22Rv1 (cell line): ENCODE results near the gene PEAK1.
A peak's percentile ranks its signal among the peaks of the same experiment; 100 is the strongest.

ENCODE experiments used
- H3K27ac ChIP-seq: fragments of 450-650 bp; 2 replicates; pipeline ENCODE4 v1.5.1; 2017
- ZFX ChIP-seq: fragments of 450-650 bp; IDR thresholded peaks from 2 replicates; pipeline ENCODE4 v1.6.1; 2017; ENCODE audit warnings: antibody characterized with exemption, borderline replicate concordance
- TF ChIP-seq, protein P1 (sequence below): fragments of 450-650 bp; IDR thresholded peaks from 2 replicates; pipeline ENCODE4 v1.5.1; 2017; ENCODE audit warnings: mild to moderate bottlenecking

PEAK1 gene

DNA sequence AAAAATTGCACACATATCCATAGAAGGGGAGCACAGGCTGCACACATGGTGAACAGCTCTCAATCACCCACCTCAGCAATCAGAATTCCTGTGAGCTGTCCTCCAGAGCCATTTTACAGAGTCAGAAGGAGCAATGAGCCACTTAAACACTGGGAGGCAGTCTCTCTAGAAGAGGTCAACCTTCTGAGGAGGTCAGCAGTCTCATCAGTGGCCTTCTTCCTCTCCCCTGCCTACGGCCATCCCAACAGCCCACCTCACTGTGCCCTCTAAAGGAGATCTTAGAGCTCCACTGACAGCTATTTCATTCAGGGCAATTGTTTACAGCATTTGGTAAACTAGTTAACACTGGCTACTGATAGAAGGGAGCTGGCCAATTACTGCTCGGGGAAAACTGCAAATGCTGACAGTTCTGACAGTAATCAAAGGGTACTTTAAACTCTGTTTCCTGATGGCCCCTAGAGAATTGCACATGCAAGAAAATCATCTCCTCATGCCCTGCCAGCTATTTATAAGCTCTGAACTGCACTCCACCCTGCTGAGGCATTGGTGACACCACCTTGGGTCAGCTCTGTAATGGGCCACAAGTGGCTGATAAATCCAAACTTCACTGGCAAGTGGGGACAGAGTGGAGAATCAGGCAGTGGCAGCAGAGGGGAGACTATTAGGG lies 306.9 kb downstream of the PEAK1 start:
- no peak for TF ChIP-seq ZFX
- TF ChIP-seq, protein P1, sequence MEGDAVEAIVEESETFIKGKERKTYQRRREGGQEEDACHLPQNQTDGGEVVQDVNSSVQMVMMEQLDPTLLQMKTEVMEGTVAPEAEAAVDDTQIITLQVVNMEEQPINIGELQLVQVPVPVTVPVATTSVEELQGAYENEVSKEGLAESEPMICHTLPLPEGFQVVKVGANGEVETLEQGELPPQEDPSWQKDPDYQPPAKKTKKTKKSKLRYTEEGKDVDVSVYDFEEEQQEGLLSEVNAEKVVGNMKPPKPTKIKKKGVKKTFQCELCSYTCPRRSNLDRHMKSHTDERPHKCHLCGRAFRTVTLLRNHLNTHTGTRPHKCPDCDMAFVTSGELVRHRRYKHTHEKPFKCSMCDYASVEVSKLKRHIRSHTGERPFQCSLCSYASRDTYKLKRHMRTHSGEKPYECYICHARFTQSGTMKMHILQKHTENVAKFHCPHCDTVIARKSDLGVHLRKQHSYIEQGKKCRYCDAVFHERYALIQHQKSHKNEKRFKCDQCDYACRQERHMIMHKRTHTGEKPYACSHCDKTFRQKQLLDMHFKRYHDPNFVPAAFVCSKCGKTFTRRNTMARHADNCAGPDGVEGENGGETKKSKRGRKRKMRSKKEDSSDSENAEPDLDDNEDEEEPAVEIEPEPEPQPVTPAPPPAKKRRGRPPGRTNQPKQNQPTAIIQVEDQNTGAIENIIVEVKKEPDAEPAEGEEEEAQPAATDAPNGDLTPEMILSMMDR: no peak
- H3K27ac ChIP-seq: no peak overlapping the region

DNA sequence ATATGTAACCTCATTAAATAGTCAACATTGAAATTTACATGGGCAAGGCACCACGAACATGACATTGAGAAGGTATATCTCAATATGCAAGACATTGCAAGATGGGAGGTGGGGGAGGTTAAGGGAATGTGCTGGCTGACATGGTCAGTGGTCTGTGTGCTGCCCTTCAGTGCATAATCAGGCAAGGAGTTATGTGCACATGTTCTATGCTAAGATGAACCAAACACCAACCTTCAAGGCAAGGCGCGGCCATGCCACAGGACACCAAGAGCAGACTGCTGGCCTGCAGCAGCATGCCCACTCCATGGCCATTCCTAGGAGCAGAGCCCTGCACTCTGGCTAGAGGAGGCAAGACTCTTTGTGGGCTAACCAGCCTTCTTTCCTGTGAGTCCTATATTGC lies 308.1 kb downstream of the PEAK1 start:
- TF ChIP-seq, protein P1: no peak
- no peak for TF ChIP-seq ZFX
- H3K27ac ChIP-seq: no peak overlapping the region

DNA sequence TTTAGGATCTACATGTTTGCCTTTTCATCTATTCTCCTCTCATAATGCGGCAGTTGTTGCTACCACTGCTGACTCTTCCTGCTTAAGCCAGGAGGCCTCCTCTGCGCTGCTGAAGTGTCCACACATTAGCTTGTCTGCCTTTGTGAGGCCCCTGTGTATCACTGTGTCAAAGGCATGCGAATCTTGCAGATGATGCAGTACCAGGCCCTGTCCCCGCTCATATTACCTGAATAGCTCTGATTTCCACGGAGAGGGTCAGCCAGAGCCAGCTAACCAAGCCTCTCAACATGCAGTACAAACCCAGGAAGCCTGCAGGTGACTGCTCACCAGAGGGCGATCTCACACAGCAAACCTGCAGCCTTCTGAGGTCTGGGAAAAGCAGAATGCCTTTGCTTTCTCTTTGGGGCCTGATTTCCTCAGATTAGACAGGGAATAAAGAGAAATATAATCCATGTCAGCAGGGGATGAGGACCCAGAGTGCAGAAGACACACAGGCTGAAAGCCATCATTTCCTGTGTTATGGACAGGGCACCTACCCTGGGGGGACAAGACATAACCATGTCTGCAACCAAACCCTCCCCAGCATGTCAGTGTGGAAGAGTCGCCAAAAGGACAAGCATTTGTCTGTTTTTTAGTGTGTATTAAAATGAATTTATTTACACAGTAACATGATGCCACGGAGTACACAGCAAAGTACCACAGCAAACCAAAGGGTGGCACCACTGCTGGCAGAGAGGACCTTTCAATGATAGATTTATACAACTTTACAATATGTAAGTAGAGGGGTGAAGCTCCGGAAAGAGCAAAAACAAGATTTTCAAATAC lies 312.2 kb downstream of the PEAK1 start:
- H3K27ac ChIP-seq: peak overlapping the region; percentile 56
- TF ChIP-seq, protein P1: peak; percentile 85
- TF ChIP-seq ZFX: no peak

DNA sequence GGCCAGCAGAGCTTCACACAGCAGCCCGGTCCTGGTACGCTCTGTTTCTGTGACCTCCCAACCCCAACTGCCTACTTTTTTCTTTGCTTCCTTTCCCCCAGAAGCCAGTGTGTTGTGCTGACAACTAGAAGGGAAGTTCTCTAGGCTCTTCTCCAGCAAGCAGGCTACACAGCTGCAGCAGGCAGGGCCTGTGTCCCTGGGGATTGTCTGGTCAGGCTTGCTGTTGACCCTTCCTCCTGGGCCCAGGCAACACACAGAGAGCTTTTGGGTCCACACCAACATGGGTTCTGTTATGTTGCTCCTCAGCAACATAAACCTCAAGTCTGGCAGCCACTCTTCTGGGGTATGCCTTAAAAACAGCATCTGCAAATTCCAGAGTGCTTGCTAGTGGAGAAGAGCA lies 312.8 kb downstream of the PEAK1 start:
- TF ChIP-seq, protein P1: no peak
- TF ChIP-seq ZFX: no peak
- no peak overlapping the region for H3K27ac ChIP-seq

DNA sequence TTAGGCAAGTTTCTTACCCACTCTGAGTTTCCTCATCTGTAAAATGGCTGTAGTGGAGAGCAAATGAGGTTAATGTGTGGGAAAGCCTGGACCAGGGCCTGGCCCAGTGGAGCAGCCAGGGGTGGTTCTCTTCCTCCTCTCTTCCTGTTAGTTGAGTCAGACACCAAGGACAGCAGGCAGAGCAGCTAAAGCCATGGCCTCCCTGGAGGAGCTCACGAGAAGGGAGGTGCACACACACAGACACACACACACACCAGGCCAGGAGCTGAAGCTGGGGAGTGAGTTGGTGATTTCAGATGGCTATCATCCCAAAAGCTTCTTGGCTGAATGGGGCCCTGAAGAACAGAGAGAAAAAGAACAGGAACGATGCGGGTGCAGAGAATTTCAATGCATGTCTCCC lies 315.7 kb downstream of the PEAK1 start:
- no peak for TF ChIP-seq ZFX
- TF ChIP-seq, protein P1: no peak
- no peak overlapping the region for H3K27ac ChIP-seq

DNA sequence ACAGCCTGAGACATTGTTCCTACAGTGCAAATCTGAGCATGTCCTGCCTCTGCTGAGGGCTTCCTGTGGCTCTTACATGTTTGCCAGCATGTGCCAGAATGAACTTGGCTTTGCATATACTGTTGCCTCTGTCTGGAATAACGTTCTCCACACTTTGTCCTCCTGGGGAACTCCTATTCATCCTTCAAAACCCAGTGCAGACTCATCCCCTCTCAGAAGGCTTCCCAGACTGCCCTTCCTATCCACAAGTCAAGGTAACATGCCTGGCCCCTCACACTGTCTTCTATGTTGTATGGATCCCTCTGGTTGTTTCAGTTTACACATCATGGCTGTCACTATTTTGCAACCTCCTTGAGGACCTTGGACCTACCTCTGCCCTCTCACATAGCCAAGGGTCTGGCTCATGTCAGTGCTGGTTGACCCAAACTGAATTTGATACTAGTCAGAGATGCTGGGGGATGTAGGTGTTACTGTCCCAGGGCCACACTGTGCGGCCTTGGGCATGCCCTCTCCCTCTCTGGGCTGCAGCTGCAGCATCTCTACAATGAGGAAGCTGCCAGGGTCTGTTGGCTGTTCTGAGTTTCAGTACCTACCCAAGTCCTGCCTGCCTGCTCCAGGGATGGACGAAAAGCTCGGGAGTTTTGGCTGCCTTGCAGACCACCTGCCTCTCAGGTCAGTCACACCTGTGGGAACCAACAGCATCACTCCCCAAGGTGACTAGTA lies 320.0 kb downstream of the PEAK1 start:
- no peak overlapping the region for H3K27ac ChIP-seq
- no peak for TF ChIP-seq ZFX
- TF ChIP-seq, protein P1: no peak
